Uterus (tissue), 4 donors: Measurements from ENCODE around the gene S100A5. TPM values are rescaled to one million over a fixed set of nuclear protein-coding genes. Genes with fewer than 3 reads are reported as not detected.
"Not testable (repeated sequence)": the region's sequence is repeated elsewhere in the genome, so short reads cannot be mapped to it uniquely, and the experiment has no call there.

Experiments
- DNase-seq, 2 donors: peaks; one replicate each; pipeline ENCODE4 v3.0.0-alpha.2; 2019 to 2020
- H3K27ac ChIP-seq, 2 donors: fragments of 200-600 bp; sonication (generic); 1 replicate in 1 of 2; 2 replicates in 1 of 2; pipeline ENCODE4 v1.5.1; 2016 to 2018
- H3K27me3 ChIP-seq, 2 donors: fragments of 200-600 bp; sonication (generic); one replicate each; pipeline ENCODE4 v1.5.1; 2018 to 2019; ENCODE audit warnings: control low read depth in 1 of 2
- H3K36me3 ChIP-seq, 2 donors: fragments of 200-600 bp; sonication (generic); one replicate each; pipeline ENCODE4 v1.5.1; 2019; ENCODE audit warnings: control low read depth in 1 of 2
- H3K4me1 ChIP-seq, 2 donors: fragments of 200-600 bp; sonication (generic); one replicate each; pipeline ENCODE4 v1.5.1; 2018 to 2019; ENCODE audit warnings: control low read depth in 1 of 2
- H3K4me3 ChIP-seq, 2 donors: fragments of 200-600 bp; sonication (generic); 1 replicate in 1 of 2; 2 replicates in 1 of 2; pipeline ENCODE4 v1.5.1; 2018 to 2019; ENCODE audit warnings: mild to moderate bottlenecking in 1 of 2
- H3K9me3 ChIP-seq, 2 donors: fragments of 200-600 bp; sonication (generic); one replicate each; pipeline ENCODE4 v1.5.1; 2019; ENCODE audit warnings: control low read depth in 1 of 2
- POLR2A ChIP-seq, 2 donors: fragments of 450-650 bp; IDR thresholded peaks; one replicate each; pipeline ENCODE4 v1.6.1; 2016; ENCODE audit warnings: antibody characterized with exemption in 2 of 2, mild to moderate bottlenecking in 1 of 2, moderate library complexity in 1 of 2
- intact Hi-C: fragments of 100-400 bp; cut with DNase I; formaldehyde crosslinking; loops from one replicate; pipeline ENCODE4 v1.15.1; 2023; ENCODE audit warnings: low total_unique reads
- total RNA-seq, 4 donors: library from RNA; depleted of rRNA in 3 of 4; stranded (reverse); fragments of >200 nt in 3 of 4; gene quantifications; one replicate each; pipeline versions ENCODE4 v1.1.0 to v1.2.4, GENCODE V29; 2014 to 2023
- TF ChIP-seq, protein P1 (sequence below), 4 experiments: fragments of 200-600 bp in 2 of 4; fragments of 450-650 bp in 2 of 4; sonication (generic) in 2 of 4; IDR thresholded peaks; one replicate each; pipeline ENCODE4 v1.5.1; 2016 to 2019; ENCODE audit warnings: antibody characterized with exemption in 4 of 4, mild to moderate bottlenecking in 2 of 4, moderate library complexity in 1 of 4
- donor health status: DM: yes; HTN: yes; CAD: no.

The S100A5 gene
- total RNA-seq, 4 donors from 2014 or later: not detected

DNA sequence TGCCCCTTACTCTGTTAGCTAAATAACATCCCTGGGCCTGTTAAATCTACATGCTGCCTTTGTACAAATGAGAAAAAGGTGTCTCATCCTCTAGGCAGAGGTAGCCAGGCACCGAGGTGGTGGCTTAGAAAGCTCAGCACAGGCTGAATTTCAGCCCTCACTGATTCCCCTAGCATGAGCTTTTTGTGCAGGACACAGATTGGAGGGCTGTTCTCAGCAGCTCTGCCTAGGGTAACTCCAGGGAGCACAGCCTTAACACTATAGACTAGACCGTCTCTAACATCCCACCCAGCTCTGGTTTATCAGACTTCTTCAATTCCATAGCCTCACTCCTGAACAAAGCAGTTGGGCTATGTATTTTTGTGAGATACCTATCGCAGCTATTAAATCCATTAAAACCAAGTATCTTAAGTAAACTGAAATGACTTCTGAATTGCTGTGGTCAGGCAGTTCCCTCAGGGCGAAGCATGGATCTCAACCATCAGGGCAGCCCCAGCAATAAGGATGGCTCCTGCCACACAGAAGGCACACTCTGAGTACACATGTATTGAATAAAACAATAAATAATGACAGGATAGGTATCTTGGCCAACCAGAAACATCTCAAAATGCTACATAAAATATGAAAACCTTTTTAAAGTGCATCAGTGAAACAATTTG, 19.8 kb downstream of the S100A5 start:
- H3K27me3 ChIP-seq: no peaks in the 10 kb centered on the region
- intact Hi-C loops: no loop called here
- no peak overlapping the region for H3K4me3 ChIP-seq
- peaks cover 0 to under 1% of the 10 kb centered on the region in 2 donors for H3K4me1 ChIP-seq
- no peak for TF ChIP-seq POLR2A (IDR thresholded peaks at IDR 0.05)
- TF ChIP-seq, protein P1, sequence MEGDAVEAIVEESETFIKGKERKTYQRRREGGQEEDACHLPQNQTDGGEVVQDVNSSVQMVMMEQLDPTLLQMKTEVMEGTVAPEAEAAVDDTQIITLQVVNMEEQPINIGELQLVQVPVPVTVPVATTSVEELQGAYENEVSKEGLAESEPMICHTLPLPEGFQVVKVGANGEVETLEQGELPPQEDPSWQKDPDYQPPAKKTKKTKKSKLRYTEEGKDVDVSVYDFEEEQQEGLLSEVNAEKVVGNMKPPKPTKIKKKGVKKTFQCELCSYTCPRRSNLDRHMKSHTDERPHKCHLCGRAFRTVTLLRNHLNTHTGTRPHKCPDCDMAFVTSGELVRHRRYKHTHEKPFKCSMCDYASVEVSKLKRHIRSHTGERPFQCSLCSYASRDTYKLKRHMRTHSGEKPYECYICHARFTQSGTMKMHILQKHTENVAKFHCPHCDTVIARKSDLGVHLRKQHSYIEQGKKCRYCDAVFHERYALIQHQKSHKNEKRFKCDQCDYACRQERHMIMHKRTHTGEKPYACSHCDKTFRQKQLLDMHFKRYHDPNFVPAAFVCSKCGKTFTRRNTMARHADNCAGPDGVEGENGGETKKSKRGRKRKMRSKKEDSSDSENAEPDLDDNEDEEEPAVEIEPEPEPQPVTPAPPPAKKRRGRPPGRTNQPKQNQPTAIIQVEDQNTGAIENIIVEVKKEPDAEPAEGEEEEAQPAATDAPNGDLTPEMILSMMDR (IDR thresholded peaks at IDR 0.05): no peak
- H3K36me3 ChIP-seq: no peaks in the 10 kb centered on the region
- H3K9me3 ChIP-seq: no peaks in the 10 kb centered on the region
- DNase-seq: no peak
- no peak overlapping the region for H3K27ac ChIP-seq

DNA sequence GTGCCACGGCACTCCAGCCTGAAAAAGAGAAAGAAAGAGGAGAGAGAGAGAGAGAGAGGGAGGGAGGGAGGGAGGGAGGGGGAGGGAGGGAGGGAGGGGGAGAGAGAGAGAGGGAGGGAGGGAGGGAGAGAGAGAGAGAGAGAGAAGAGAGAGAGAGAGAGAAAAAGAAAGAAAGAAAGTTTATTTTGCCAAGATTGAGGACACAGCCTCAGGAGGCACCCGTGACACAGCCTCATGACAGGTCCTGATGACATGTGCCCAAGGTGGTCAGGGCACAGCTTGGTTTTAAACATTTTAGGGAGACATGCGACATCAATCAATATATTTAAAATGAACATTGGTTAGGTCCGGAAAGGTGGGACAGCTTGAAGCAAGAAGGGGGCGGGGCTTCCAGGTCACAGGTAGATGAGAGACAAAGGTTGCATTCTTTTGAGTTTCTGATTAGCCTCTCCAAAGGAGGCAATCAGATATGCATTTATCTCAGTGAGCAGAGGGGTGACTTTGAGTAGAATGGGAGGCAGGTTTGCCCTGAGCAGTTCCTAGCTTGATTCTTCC, 20.5 kb downstream of the S100A5 start:
- DNase-seq: not testable (repeated sequence)

DNA sequence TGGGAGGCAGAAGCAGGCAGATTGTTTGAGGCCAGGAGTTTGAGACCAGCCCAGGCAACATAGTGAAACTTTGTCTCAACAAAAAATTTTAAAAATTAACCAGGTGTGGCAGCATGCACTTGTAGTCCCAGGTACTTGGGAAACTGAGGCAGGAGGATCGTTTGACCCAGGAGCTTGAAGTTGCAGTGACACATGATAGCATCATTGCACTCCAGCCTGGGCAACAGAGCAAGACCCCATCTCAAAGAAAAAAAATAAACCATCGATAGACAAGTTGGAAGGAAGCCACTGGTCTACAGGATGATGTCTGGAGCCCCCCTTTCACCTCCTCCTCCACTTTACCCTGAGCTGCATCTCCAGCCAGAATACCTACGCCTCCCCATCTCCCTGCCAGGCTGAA, 21.5 kb downstream of the S100A5 start:
- no peak for TF ChIP-seq POLR2A (IDR thresholded peaks at IDR 0.05)
- TF ChIP-seq, protein P1 (IDR thresholded peaks at IDR 0.05): no peak
- Histone ChIP-seq H3K4me1 (no peaks in the 10 kb centered on the region), H3K27ac (no peak overlapping the region), H3K27me3 (no peaks in the 10 kb centered on the region), H3K9me3 (no peaks in the 10 kb centered on the region), H3K4me3 (no peak overlapping the region), H3K36me3 (no peaks in the 10 kb centered on the region)
- no peak for DNase-seq
- intact Hi-C loops: no loop called here

More for the DNA sequence above, 20.5 kb downstream of the S100A5 start:
- H3K27ac ChIP-seq, H3K27me3 ChIP-seq, H3K9me3 ChIP-seq, H3K36me3 ChIP-seq, H3K4me3 ChIP-seq, intact Hi-C loops, H3K4me1 ChIP-seq: not testable (repeated sequence)

DNA sequence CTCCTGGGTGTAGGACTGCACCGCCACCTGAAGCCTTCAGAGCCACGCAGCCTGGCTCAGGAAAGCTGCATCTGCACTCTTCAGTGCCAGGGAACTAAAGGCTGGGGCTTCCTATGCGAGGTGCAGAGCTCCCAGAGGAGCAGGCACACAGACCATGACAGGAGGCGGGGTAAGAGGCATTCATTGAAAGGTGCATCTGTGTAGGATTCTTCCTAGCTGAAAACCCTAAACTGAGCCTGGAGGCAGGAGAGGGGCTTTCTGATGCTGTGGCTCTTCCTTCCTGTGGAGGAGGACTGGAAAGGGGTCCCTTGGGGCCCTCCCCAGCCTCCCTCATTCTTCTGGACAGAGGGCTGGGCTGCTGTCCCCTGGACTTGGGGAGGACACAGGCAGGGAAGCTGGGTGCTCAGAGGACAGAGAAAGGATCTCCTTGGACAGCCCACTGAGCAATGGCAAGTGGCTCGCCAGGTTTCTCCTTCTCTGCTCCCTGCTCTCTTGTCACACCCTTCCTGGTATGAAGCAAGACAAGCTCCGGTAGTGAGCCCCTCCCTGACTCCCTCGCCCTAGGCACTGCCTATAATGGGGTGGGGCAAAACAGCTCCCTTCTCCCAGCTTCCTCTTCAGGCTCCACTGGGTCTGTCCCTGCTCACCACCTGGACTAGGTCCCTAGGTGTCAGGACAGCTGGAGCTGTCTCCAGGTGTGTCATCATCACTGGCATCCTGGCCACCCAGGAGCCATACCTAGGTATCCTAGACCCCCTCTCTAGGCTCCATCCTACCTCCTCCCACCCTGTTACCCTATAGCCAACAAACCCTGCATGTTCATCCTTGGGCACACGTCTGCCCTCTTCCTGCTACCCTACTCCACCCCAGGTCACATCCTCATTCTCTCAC, 25.0 kb downstream of the S100A5 start:
- Histone ChIP-seq H3K27me3 (no peaks in the 10 kb centered on the region), H3K4me1 (peaks cover 0 to 7% of the 10 kb centered on the region in 2 donors), H3K27ac (no peak overlapping the region), H3K36me3 (no peaks in the 10 kb centered on the region), H3K4me3 (no peak overlapping the region), H3K9me3 (no peaks in the 10 kb centered on the region)
- no peak for TF ChIP-seq POLR2A (IDR thresholded peaks at IDR 0.05)
- TF ChIP-seq, protein P1 (IDR thresholded peaks at IDR 0.05): no peak
- no peak for DNase-seq
- intact Hi-C loops: no loop called here

DNA sequence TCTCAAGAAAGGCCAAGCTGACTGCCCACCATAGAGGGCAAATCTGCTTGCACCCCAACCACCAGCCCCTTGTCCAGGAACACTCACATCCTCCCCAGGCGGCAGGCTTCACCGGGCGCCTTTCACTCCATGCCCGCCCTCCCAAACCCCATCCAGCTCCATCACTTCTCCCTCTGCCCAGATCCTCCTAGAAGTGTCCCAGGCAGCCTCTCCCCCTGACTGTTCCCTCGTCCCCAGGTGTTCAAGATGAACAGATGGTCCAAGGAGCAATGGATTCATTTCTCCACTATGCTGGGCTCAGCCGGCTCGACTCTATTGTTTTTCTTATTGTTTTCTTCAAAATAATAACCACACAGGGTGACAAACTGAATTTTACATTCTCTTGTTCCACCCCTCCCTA, 27.1 kb downstream of the S100A5 start:
- H3K4me3 ChIP-seq: no peak overlapping the region
- H3K4me1 ChIP-seq: peaks cover 0 to 7% of the 10 kb centered on the region in 2 donors
- TF ChIP-seq POLR2A (IDR thresholded peaks at IDR 0.05): no peak
- TF ChIP-seq, protein P1 (IDR thresholded peaks at IDR 0.05): no peak
- intact Hi-C loops: no loop called here
- DNase-seq: no peak
- no peaks in the 10 kb centered on the region for H3K9me3 ChIP-seq
- no peak overlapping the region for H3K27ac ChIP-seq
- no peaks in the 10 kb centered on the region for H3K36me3 ChIP-seq
- no peaks in the 10 kb centered on the region for H3K27me3 ChIP-seq
